ENCODE results near the gene PSMC3. TPM values are rescaled to one million over a fixed set of nuclear protein-coding genes. Genes with fewer than 3 reads are reported as not detected.

PSMC3 gene
- total and polyA plus RNA-seq, 9 of the 15 experiments (the other 6 are each of a cell fraction or from before 2014, with no cell fraction given) = 44.3 to 324 (median 240) TPM

GRCh38 chr11:47454258-47454671 lies 28.0 kb upstream of the PSMC3 start (continued):
- TF ChIP-seq HMBOX1 (IDR thresholded peaks at IDR 0.05) (peak; percentile 55; the same call in 1 of the 2 replicates), E2F8 (IDR thresholded peaks at IDR 0.05; ENCODE audit: low read depth, partially characterized antibody) (peak; percentile 38), CEBPG (CRISPR knock-in tag; IDR thresholded peaks at IDR 0.05) (peak; percentile 69; the same call in 1 of the 2 replicates), CEBPG (tag; conservative IDR thresholded peaks at IDR 0.05 in 1 of 2, IDR thresholded peaks at IDR 0.05 in 1 of 2) (peak; percentile 70 to 88; a peak in 3 of 4 replicates), EP300 (IDR thresholded peaks at IDR 0.05; ENCODE audit: low read length) (0 out of 2 replicates have a peak, but pooled peaks have one; percentile 6), SMC3 (conservative IDR thresholded peaks at IDR 0.05; ENCODE audit: insufficient read depth, low read depth, low read length) (peak; percentile 71)
- TF ChIP-seq, protein P1, sequence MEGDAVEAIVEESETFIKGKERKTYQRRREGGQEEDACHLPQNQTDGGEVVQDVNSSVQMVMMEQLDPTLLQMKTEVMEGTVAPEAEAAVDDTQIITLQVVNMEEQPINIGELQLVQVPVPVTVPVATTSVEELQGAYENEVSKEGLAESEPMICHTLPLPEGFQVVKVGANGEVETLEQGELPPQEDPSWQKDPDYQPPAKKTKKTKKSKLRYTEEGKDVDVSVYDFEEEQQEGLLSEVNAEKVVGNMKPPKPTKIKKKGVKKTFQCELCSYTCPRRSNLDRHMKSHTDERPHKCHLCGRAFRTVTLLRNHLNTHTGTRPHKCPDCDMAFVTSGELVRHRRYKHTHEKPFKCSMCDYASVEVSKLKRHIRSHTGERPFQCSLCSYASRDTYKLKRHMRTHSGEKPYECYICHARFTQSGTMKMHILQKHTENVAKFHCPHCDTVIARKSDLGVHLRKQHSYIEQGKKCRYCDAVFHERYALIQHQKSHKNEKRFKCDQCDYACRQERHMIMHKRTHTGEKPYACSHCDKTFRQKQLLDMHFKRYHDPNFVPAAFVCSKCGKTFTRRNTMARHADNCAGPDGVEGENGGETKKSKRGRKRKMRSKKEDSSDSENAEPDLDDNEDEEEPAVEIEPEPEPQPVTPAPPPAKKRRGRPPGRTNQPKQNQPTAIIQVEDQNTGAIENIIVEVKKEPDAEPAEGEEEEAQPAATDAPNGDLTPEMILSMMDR (IDR thresholded peaks at IDR 0.05 in 2 of 3, conservative IDR thresholded peaks at IDR 0.05 in 1 of 3; ENCODE audit: insufficient read depth in 2 of 3, low read depth in 1 of 3, low read length in 3 of 3) = peak; percentile 84 to 95 (median 87)
- TF ChIP-seq, protein P2, sequence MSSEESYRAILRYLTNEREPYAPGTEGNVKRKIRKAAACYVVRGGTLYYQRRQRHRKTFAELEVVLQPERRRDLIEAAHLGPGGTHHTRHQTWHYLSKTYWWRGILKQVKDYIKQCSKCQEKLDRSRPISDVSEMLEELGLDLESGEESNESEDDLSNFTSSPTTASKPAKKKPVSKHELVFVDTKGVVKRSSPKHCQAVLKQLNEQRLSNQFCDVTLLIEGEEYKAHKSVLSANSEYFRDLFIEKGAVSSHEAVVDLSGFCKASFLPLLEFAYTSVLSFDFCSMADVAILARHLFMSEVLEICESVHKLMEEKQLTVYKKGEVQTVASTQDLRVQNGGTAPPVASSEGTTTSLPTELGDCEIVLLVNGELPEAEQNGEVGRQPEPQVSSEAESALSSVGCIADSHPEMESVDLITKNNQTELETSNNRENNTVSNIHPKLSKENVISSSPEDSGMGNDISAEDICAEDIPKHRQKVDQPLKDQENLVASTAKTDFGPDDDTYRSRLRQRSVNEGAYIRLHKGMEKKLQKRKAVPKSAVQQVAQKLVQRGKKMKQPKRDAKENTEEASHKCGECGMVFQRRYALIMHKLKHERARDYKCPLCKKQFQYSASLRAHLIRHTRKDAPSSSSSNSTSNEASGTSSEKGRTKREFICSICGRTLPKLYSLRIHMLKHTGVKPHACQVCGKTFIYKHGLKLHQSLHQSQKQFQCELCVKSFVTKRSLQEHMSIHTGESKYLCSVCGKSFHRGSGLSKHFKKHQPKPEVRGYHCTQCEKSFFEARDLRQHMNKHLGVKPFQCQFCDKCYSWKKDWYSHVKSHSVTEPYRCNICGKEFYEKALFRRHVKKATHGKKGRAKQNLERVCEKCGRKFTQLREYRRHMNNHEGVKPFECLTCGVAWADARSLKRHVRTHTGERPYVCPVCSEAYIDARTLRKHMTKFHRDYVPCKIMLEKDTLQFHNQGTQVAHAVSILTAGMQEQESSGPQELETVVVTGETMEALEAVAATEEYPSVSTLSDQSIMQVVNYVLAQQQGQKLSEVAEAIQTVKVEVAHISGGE (CRISPR knock-in tag; IDR thresholded peaks at IDR 0.05) = peak in 1 of 3 experiments; percentile 49; a peak in 1 of 6 replicates
